Neural crest cell (in vitro differentiated cells): ENCODE results near the gene SLC25A45. TPM values are rescaled to one million over a fixed set of nuclear protein-coding genes. Genes with fewer than 3 reads are reported as not detected.
A peak's percentile ranks its signal among the peaks of the same experiment; 100 is the strongest.
"Not testable (repeated sequence)": the region's sequence is repeated elsewhere in the genome, so short reads cannot be mapped to it uniquely, and the experiment has no call there.

Experiments
- DNase-seq: peaks from one replicate; pipeline ENCODE4 v3.0.0; 2021; ENCODE audit warnings: low read depth, mixed read lengths, low spot score
- H3K27ac Mint-ChIP-seq: one replicate; pipeline ENCODE4 v1.8.0; 2021; ENCODE audit warnings: mild to moderate bottlenecking, mixed read lengths; ENCODE audit not compliant: unreplicated experiment
- H3K27me3 Mint-ChIP-seq: 2 replicates; pipeline ENCODE4 v1.8.0; 2021; ENCODE audit warnings: low read depth, mild to moderate bottlenecking, mixed read lengths
- H3K36me3 Mint-ChIP-seq: 2 replicates; pipeline ENCODE4 v1.8.0; 2021; ENCODE audit warnings: low read depth, mild to moderate bottlenecking, mixed read lengths
- H3K4me1 Mint-ChIP-seq: 2 replicates; pipeline ENCODE4 v1.8.0; 2021; ENCODE audit warnings: mixed read lengths
- H3K4me3 Mint-ChIP-seq: one replicate; pipeline ENCODE4 v1.8.0; 2021; ENCODE audit warnings: mild to moderate bottlenecking, mixed read lengths
- H3K9me3 Mint-ChIP-seq: 2 replicates; pipeline ENCODE4 v1.8.0; 2021; ENCODE audit warnings: mixed read lengths
- CTCF ChIP-seq: fragments of 200-600 bp; sonication (generic); conservative IDR thresholded peaks from 2 replicates; pipeline ENCODE4 v1.5.0; 2021; ENCODE audit warnings: antibody characterized with exemption, mild to moderate bottlenecking
- total RNA-seq: library from RNA; stranded (reverse); gene quantifications from 2 replicates; pipeline ENCODE4 v1.2.1, GENCODE V29; 2021

Gene SLC25A45
- total RNA-seq, 1 donor from 2014 or later: 1.5 TPM

GRCh38 chr11:65416841-65417701, 34.6 kb upstream of the SLC25A45 start:
- Mint-ChIP-seq H3K27me3 (peaks cover 8% of the 10 kb centered on the region), H3K4me1 (peaks cover 74% of the 10 kb centered on the region), H3K36me3 (no peaks in the 10 kb centered on the region), H3K27ac (no peak overlapping the region), H3K9me3 (no peaks in the 10 kb centered on the region), H3K4me3 (peak overlapping the region; percentile 68)
- no peak for TF ChIP-seq CTCF
- no peak for DNase-seq

DNA sequence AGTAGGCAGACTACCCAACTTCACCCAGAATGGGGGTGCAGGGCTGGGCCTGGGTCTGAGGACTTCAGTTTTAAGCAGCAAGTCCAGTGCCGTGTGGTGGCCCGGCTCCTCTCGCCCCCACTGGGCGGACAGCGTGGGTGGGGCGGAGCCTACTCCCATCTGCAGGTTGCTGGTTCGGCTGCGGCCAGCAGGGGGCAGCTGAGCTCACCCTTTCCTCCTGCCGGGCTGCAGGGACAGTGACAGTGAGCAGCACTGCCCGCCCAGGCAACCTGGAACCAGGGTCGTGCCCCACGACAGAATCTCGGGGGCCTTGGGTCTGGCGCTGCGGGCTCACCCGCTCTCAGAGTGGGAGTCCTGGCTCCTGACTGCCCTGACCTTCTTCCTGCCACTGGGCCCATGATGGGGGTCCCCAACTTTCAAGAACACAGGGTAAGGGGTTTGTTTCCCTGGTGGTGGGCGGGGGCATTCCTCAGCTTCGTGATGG, 33.9 kb upstream of the SLC25A45 start:
- no peak overlapping the region for H3K27ac Mint-ChIP-seq

GRCh38 chr11:65415499-65416340, 33.3 kb upstream of the SLC25A45 start:
- peak overlapping the region; percentile 43 for H3K27ac Mint-ChIP-seq
- no peak for DNase-seq

More for the DNA sequence above, 33.9 kb upstream of the SLC25A45 start:
- peak; percentile 92 for DNase-seq
- TF ChIP-seq CTCF: peak; percentile 94
- no peaks in the 10 kb centered on the region for H3K36me3 Mint-ChIP-seq
- peaks cover 68% of the 10 kb centered on the region for H3K4me1 Mint-ChIP-seq
- H3K9me3 Mint-ChIP-seq: no peaks in the 10 kb centered on the region
- H3K4me3 Mint-ChIP-seq: peak overlapping the region; percentile 68
- peaks cover 8% of the 10 kb centered on the region for H3K27me3 Mint-ChIP-seq

DNA sequence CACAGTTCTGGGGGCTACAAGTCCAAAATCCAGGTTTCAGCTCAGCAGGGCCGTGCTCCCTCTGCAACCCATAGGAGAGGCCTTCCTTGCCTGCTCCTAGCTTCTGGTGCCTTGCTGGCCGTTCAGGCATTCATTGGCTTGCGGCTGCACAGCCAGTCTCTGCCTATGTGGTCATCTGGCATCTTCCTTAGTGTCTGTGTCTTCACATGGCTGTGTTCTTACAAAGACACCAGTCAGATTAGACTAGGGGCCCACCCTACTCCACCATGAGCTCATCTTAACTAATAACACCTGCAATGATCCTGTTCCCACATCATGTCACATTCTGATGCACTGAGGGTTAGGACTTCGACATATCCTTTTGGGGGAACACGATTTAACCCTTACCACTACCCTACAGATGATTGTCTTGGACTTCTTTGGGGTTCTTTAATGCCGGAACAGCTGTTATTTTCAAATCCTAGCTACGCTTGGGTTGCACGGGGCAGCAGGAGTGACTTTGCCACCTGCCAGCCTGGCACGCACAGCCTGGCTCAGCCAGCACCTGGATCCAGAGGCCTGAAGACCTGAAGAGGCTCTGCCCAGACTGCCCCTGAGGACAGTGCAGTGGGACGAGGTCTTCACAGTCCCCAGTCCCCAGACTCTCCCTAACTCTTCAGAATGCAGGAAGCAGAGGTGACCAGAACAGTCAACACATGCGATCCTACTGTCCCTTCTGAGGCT, 32.5 kb upstream of the SLC25A45 start:
- Mint-ChIP-seq H3K27ac (no peak overlapping the region), H3K4me1 (peaks cover 60% of the 10 kb centered on the region), H3K4me3 (peak overlapping the region; percentile 38), H3K36me3 (no peaks in the 10 kb centered on the region), H3K27me3 (peaks cover 8% of the 10 kb centered on the region), H3K9me3 (no peaks in the 10 kb centered on the region)
- no peak for DNase-seq
- no peak for TF ChIP-seq CTCF

More at GRCh38 chr11:65415499-65416340, 33.3 kb upstream of the SLC25A45 start:
- Mint-ChIP-seq H3K4me1 (peaks cover 65% of the 10 kb centered on the region), H3K27me3 (peaks cover 8% of the 10 kb centered on the region), H3K9me3 (no peaks in the 10 kb centered on the region), H3K36me3 (no peaks in the 10 kb centered on the region), H3K4me3 (peak overlapping the region; percentile 38)
- no peak for TF ChIP-seq CTCF

- not testable (repeated sequence) for H3K4me3 Mint-ChIP-seq, H3K27ac Mint-ChIP-seq, H3K36me3 Mint-ChIP-seq, H3K9me3 Mint-ChIP-seq, DNase-seq, H3K27me3 Mint-ChIP-seq
- H3K4me1 Mint-ChIP-seq: peaks cover 44% of the 10 kb centered on the region
These were observed 30.7 kb upstream of the SLC25A45 start for GRCh38 chr11:65413077-65413664.
